Stimulated activated CD8-positive, alpha-beta memory T cell treated with anti-CD3 and anti-CD28 coated beads, Interleukin-15, amount 100 ng/mL, for 24 hours (primary cell): ENCODE results near the gene ZFP82.

ENCODE experiments used
- DNase-seq: peaks from one replicate; pipeline ENCODE4 v3.0.0-alpha.2; 2020; ENCODE audit warnings: low read depth

ZFP82 gene

GRCh38 chr19:36371886-36372285 is 46.6 kb downstream of the ZFP82 start:
- no peak for DNase-seq

GRCh38 chr19:36363845-36364244 is 54.6 kb downstream of the ZFP82 start:
- no peak for DNase-seq
